ENCODE measurements around the gene HDGFL2.
A peak's percentile ranks its signal among the peaks of the same experiment; 100 is the strongest.
"Not testable (repeated sequence)": the region's sequence is repeated elsewhere in the genome, so short reads cannot be mapped to it uniquely, and the experiment has no call there.

Gene HDGFL2

DNA sequence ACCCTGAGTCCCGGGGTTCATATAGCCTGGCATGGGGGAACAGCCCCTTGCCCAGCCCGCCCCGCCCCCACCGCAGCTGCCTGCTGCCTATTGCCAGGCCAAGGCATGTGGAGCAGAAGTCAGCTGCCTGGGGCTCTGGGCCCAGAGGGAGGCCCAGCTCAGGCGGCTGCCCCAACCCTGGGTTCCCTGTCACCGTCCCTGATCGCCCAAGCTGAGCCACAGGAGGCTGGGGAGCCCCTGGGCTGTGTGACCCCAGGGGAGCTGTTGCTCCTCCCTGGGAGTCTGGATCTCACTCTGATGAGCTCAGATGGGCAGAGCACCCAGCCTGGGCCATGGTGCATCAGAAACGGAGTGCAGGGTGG is 44.8 kb downstream of the HDGFL2 start:
- no peak for DNase-seq

DNA sequence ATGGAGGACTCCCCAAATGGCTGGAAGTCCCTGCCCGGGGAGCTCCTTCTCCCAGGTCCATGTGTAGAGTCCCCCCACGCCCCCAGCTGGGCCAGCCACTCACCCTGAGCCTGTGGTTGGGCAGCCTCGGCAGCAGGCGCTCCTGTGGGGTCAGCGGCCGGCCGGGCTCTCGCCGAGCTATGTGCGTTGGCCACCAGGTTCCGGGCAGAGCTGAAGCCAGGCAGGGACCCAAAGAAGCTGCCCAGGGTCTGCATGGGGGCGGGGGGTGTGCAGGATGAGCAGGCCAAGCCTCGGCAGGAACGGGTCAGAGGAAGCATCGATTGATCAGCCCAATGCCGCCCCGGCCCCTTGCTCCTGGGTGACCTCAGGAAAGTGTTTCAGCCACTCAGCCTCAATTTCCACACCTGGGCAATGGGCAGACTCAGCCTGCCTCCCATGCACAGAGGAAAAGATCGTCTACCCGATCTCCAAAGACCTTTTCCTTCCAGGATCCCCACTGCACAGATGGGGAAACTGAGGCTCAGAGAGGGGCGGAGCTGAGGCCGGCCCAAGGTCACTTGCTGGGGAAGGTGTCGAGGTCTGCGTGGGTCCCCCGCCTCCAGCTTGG is 45.5 kb downstream of the HDGFL2 start:
- DNase-seq = no peak

DNA sequence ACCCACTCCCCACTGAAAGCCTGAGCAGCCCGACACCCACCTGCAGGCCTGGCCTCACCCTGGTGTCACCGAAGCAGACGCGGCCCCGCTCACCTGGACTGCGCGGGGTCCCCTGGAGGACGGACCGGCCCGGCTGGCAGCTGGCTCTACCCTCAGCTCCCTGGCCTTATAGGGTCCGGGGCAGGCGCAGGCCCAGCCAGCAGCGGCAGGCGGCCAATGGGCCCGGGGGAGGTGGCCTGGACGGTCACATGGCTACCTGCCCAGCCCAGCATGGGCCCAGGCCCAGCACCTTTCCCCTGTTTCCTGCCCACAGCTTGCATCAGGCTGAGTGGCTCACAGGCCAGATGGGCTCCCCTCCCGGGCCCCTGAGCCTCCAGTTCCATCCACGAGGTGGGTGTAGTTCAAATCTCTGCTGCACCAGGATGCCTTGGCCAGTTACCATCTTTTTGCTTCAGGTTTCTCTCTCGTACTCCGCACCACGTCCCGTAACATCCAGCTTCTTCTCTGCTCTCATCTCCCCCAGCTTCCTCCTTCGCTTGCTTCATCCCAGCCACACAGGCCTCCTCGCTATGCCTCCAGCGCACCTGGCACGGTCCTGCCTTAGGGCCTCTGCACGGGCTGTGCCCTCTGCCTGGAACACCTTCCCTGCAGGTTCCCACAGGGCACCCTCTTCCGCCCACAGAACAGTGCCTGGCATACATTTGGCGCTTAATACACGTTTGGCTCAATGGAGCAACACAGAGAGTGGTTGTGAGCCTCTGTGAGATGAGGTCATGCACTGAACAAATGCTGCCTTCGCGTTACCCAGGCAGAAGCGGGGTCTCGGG is 46.5 kb downstream of the HDGFL2 start, which contains the start of gene PLIN4:
TSS of gene PLIN4 (minus strand) at position 142 of the 827 bp plus-strand sequence. CDS start 214 bp downstream, outside the sequence.
- DNase-seq = no peak

DNA sequence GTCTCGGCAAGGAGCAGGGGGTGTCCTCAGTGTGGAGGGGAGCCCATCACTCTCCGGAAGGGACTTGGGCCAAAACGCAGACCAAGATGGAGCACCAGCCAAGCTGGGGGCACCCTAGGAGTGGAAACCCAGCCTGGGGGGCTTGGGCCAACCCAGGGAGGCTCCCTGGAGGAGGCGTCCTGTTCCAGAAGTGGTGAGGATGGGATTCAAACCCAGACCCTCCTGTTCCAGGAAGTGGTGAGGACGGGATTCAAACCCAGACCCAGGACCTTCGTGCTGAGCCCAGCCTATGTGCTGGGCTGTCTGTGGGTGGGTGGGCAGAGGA is 47.0 kb downstream of the HDGFL2 start:
- DNase-seq = no peak

DNA sequence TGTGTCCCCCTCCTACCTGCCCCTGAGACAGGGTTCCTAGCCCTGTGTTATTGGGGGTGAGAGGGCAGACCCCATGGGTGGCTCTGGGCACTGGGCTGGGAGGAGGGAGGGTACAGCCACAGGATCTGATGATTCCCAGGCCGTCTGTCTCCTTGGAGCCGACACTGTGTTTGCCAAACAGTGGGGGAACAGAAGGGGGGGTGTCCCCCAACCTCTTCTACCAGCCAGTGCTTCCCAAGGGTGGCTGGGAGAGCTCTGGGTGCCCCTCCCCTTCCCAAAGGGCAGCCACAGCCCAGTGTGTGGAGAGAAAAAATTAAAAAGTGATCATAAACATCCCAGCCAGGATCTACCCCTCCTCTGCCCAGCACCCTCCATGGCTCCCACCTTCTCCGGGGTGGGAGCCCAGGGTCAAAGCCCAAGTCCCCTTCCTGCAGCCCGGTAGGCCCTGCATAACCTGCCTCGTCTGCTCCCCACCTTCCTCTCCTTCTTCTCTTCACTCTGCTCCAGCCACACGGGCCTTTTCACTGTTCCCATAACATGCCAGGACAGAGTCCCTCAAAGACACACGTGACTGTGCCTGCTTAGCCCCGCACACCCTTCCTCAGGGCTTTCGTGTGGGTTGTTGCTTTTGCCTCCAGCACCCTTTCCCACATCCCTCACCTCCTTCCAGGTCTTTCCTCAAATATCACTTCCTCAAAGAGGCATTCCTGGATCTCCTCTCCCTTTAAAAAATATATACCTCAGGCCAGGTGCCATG is 47.6 kb downstream of the HDGFL2 start:
- DNase-seq = no peak

DNA sequence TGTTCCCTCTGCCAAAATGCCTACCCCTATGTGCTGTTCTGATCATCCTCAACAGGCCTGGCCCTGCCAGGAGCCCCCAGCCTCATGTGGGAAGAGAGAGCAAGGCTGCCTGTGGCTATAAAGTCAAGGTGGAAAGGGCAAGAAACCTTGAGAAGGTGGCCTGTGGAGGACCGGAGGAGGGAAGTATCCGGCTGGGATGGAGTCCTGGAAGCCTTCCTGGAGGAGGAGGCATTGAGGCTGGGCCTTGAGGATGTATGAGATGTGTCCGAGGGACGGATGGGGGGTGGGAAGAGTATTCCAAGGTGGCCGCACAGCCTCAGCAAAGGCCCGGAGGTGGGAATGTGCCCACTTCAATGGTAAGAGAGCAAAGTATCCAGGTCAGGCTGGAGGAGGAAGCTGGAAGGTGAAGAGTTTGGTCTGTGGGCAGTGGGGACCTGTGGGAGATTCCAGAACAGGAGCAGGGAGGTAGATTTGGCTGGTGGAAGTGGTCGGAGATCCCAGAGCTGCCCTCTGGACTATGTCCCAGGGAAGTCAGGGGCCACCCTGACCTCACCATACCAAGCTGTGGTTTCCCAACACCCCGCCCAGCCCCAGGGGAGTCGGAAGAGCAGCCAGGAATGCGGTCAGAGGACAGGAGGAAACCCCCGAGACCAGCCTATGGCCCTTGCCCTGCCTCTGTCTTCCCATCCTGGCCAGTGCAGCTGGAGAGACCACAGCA is 49.2 kb downstream of the HDGFL2 start:
- no peak for DNase-seq

DNA sequence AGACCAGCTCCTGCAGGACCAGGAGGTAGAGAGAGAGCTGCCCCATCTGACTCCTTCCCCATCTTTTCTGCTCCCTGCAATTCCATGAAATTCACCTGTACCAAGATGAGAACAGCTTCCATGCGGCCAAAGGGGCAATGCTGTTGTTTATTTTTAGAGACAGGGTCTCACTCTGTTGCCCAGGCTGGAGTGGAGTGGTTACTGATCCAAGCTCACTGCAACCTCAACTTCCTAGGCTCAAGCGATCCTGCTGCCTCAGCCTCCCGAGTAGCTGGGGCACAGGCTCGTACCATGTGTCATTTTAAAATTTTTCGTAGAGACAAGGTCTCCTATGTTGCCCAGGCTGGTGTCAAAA is 49.8 kb downstream of the HDGFL2 start:
- DNase-seq = no peak

DNA sequence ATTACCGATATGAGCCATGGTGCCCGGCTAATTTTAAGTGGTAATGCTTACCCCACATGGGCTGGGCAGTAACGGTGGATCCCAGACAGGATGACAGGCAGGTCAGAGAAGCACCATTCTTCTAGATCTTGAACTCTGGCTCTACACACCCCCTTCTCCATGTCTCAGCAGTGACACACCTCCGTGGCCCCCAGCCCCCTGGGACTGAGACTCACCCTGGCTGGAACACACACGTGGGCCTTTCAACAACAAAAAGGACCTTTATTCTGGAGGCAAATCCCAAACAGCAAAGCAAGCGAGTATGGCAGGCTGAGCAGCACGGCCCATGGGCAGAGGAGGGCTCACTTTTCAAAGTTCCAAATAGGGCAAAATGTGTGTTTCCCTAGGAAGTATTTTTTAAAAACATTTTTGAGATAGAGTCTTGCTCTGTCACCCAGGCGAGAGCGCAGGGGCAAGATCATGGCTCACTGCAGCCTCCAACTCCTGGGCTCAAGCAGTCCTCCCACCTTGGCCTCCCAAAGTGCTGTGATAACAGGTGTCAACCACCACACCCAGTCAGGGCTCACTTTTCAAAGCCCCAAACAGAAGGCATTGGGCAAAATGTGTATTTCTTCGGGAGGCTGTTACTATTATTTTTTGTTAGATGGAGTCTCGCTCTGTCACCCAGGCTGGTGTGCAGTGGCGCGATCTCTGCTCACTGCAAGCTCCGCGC is 50.4 kb downstream of the HDGFL2 start:
- no peak for DNase-seq

DNA sequence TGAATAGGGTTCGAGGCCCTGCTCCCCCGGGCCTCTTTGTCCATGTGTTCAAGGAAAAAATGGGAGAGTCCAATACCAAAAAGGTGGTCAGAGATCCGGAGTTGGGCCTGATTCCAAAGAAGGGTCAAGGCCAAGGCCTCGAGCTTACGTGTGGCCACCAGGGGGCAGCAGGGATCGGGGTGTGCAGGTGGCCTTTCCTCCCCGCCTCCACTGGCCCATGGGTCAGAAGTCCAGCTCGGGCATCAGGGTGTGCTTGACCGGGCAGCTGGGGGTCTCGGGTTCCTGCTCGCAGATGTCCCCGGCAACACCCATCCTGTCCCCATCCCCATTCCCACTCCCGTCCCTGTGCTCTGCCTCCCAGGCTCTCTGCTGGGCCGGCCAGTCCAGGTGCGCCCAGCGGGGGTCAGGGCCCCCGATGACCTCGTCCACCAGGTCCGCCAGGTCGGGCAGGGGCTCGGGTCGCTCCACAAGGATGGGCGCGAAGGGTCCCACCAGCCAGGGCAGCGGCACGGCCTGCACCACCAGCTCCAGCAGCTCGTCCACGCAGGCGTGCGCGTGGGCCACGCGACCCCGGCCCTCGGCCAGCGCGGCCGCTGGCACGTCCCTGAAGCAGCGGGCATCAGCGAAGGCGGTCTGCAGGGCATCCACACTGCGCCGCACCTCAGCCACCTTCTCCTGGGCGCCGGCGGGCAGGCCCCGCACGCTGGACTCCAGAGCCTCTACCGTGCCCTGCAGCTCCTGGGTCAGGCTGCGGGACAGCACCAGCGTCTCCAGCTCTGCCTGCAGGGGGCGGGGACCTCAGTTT is 51.4 kb downstream of the HDGFL2 start:
- no peak for DNase-seq

DNA sequence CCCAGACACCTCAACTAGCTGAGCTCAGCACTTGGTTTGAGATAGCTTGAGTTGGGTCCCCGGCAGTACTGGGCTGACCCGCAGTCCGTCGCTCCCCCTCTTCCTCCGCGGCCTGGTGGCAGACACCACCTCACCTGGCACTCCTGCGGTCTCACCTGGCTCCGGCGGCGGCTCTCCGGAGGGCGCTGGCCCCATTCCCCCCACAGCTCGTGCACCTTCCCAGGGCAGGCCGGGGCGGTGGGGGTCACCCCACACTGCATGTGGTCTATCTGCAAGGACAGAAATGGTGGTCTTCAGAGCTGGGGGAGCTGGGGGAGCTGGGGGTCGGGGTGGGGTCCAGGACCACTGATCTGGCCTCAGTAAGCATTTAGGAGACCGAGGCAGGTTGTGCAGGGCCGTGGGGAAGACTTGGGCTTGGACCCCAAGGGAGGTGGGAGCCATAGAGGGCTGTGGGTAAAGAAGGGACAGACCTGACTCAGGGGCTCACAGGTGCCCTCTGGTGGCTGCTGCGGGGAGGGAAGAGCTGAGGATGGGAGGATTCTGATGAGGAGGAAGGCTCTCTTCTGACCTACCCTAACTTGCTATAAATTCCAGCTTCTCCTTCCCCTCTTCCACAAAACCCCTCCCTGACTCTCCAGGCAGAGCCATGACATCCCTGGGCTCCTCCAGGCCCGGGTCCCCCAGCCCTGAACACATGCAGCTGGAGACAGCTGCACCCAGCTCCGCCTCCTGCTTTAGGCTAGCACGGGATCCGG is 52.9 kb downstream of the HDGFL2 start:
- DNase-seq = peak; percentile 62 to 70

DNA sequence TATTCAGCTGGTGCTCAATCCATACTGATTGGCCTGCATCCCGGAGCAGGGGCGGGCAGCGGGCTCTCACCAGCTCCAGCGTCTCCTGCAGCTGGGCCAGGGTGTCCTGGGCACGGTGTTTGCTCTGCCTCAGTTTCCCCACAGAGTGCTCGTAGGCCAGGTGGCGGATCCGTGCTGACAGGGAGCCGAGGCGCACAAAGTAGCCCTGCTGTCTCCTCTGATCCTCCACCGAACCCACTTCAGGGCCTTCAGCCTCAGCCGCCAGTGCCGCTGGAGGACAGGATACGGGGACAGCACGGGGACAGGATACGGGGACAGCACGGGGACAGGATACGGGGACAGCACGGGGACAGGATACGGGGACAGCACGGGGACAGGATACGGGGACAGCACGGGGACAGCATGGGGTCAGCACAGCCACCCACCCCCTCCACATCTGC is 53.5 kb downstream of the HDGFL2 start:
- DNase-seq = no peak

DNA sequence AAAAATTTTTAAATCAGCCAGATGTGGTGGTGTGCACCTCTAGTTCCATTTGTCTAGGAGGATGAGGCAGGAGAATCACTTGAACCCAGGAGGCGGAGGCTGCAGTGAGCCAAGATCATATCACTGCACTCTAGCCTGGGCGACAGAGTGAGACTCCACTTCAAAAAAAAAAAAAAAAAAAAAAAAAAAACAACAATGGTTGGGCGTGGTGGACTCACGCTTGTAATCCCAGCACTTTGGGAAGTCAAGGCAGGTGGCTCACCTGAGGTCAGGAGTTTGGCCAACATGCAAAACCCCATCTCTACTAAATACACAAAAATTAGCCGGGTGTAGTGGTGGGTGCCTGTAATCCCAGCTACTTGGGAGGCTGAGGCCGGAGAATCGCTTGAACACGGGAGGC is 55.3 kb downstream of the HDGFL2 start:
- DNase-seq = not testable (repeated sequence)

DNA sequence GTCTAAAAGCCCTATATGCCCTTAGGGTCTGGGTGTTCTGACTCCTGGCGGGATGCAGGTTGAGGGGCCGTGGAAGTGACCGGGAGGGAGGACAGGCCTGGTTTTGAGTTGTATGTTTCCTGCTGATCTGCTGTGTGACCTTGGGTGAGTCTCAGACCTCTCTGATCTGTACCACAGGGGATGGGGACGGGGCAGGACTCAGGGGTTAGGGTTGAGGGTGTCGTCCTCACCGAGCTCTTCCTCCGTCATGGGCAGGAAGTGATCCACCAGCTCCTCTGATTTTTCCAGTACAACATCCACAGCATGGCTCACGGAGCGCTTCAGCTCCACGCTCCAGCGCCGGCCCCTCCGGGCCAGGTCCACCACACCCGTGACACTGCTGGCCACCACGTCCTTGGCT is 56.7 kb downstream of the HDGFL2 start:
- DNase-seq = no peak

DNA sequence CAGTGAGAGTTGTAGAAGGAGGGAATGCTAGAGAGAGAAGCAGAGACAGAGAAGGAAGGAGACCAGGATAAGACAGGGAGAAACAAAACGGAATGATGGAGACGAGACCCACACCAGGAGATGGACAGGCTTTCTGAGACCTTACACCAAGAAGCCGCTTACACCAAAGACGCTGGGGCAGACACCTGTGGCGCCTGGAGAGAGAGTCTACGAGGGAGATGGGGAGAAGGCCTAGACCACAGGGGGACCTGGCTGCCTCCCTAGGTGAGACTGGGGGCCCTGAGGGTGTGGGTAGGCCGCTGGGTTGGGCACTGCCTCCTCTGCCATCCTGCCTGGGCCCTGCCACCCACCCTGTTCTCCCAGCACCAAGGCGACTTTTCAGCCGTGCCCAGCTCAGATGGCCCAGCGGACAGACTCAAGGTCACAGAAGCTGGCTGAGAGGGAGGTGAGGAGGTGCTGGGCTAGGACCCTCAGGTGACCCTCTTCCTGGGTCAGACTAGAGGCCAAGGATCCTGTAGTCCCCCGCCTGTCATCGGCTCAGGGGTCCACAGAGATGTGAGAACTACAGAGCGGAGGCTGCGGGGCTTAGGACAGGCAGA is 57.9 kb downstream of the HDGFL2 start:
- no peak for DNase-seq

DNA sequence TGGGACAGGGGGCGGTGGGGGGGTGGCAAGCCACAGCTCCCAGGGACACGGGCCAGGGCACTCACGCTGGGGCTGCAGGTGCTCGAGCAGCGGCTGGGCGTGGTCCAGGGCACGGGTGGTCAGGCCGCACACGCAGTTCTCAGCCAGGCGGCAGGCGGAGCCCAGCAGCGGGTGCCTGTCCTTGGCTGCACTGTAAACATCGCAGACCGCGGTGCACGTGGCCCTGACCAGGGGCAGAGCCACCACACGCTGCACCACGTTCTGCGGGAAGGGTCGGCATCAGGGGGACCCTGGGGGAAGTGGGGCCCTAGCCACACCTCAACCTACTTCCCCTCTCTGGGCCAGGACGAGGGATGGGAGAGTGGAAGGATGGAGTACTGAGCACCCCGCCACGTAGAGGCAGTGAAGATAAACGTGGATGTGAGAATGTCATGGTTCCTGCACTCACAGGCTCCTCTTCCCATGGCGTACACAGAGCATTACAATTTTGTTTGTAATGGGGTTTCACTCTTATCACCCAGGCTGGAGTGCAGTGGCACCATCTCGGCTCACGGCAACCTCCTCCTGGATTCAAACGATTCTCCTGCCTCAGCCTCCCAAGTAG is 59.6 kb downstream of the HDGFL2 start:
- DNase-seq = no peak

DNA sequence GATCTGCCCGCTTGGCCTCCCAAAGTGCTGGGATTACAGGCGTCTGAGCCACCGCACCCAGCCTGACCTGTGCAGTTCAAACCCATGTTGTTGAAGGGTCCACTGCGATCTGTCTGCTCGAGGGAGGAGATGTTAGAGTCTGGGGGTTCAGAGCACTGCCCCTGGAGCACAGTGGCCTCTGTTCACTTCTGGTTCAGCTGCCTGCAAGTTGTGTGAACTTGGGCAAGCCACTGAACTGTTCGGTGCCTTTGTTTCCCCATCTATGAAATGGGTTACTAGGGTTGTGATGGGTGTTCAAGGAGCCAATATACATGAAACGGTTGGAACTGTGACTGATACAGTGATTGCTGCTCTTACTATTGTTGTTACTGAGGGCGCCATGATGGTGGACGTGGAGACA is 61.2 kb downstream of the HDGFL2 start:
- DNase-seq = no peak

DNA sequence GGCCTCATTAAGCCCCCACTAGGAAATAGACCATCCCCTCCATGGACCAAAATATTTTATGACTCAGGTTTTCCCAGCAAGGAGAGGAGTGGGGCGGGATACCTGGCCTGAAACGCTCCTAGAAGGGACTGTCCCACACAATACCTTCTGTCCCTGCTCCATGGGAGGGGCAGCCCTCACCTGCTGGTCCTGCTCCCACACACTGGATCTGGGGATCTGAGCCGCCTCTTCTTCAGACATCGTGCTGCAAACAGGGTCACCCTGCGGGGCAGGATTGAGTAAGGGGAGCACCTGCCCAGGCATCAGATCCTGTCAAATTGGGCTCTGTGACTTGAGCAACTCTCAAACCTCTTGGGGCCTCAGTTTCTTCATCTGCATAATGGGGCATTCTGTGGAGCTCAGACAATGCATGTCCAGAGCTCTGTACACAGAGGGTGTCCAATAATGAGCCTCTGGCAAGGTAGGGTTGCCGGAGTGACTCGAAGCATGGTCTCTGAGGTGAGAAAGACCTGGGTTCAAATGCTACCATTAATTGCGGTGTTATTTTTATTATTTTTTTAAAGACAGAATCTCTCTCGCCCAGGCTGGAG is 61.8 kb downstream of the HDGFL2 start:
- DNase-seq = no peak

DNA sequence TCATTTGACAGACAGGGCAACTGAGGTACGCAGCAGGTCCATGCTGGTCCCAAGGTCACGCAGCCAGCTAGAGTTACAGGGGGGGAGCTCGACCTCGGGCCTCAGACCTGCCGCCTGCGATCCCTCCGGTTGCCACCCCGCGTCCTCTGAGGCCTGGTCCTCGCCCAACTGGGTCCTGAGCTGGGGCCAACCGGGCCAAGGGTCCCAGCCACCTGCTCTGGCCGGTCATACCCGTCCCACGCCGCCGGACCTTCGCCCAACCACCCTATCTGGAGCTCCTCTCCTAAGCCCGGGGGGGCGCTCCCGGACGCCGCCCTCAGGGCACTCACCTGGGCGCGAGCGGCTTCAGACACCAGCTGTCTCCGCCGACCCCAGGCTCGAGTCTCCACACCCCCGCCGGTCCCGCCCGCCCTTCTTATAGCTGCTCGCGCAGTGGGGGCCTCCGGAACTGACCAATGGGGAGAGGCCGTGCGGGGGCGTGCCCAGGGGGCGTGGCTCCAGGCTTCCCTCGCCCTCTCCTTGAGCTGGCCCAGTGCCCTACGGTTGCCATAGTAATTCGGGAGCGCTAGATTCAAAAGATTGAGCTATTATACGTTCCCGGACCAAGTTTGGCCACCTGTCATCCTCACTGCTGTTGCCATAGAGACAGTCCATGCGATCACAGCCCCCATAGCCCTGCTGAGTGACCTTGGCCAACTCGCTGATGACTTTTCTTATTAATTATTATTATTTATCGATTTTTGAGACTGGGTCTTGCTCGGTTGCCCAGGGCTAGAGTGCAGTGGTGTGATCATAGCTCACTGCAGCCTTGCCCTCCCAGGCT is 63.0 kb downstream of the HDGFL2 start, which contains the start of gene PLIN5:
TSS of gene PLIN5 (minus strand) at position 389 of the 823 bp plus-strand sequence. CDS start 1,150 bp downstream, outside the sequence.
- peak in 1 of 2 experiments; percentile 19 for DNase-seq

DNA sequence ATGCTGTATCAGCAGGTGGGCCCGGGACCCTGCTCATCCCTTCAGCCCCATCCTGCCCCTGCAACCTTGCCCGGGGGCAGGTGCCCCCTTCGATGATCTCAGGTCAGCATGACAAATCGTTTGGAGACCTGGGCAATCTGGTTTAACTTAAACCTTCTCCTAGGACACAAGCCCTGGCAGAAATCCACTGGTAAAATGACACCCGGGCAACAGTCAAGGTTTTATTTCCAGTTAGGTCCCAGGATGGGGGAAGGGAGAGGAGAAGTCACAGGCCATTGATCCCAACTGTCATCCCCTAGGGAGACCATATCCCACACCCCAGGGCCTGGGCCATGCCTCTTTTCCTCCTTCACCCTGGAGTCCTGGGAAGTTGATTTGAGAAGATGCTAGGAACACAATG is 64.7 kb downstream of the HDGFL2 start:
- DNase-seq = no peak
